Stomach (tissue), 9 donors: ENCODE data around the gene PRKCB. TPM values are rescaled to one million over a fixed set of nuclear protein-coding genes. Genes with fewer than 3 reads are reported as not detected.

Source experiments
- DNase-seq, 2 donors: peaks; one replicate each; pipeline versions ENCODE4 v3.0.0 to v3.0.0-alpha.2; 2013 to 2019
- H3K27ac ChIP-seq, 5 donors: fragments of 200-600 bp in 4 of 5; sonication (generic) in 4 of 5; one replicate each; pipeline ENCODE4 v1.5.1; 2013 to 2019; ENCODE audit warnings: mild to moderate bottlenecking in 1 of 5, moderate library complexity in 1 of 5
- H3K27me3 ChIP-seq, 3 donors: fragments of 200-600 bp; sonication (generic); one replicate each; pipeline ENCODE4 v1.5.1; 2017 to 2019; ENCODE audit warnings: mixed run types in 1 of 3
- H3K36me3 ChIP-seq, 4 donors: fragments of 200-600 bp; sonication (generic); 1 replicate in 3 of 4; 2 replicates in 1 of 4; pipeline ENCODE4 v1.5.1; 2016 to 2019
- H3K4me1 ChIP-seq, 4 donors: fragments of 200-600 bp; sonication (generic); one replicate each; pipeline ENCODE4 v1.5.1; 2016 to 2019
- H3K4me3 ChIP-seq, 4 donors: fragments of 200-600 bp; sonication (generic) in 3 of 4; one replicate each; pipeline ENCODE4 v1.5.1; 2016 to 2019; ENCODE audit warnings: mild to moderate bottlenecking in 1 of 4
- H3K9me3 ChIP-seq, 4 donors: fragments of 200-600 bp; sonication (generic); one replicate each; pipeline ENCODE4 v1.5.1; 2016 to 2019
- EP300 ChIP-seq: sonication (generic); formaldehyde crosslinking; IDR thresholded peaks from one replicate; pipeline ENCODE4 v1.6.1; 2017; ENCODE audit warnings: antibody characterized with exemption
- POLR2A ChIP-seq, 4 donors: fragments of 450-650 bp; IDR thresholded peaks; one replicate each; pipeline ENCODE4 v1.6.1; 2016; ENCODE audit warnings: antibody characterized with exemption in 4 of 4, control low read depth in 2 of 4, mild to moderate bottlenecking in 1 of 4, moderate library complexity in 1 of 4
- POLR2AphosphoS5 ChIP-seq, 3 donors: sonication (generic); formaldehyde crosslinking; IDR thresholded peaks; one replicate each; pipeline ENCODE4 v1.6.1; 2016; ENCODE audit warnings: antibody characterized with exemption in 3 of 3
- WGBS, 5 donors: extraction: QIAGEN DNeasy Blood & Tissue Kit in 3 of 5; methylation state at CpG; one replicate each; pipeline versions ENCODE4 v1.1.5 to v1.1.7; 2013 to 2018; 5-methylcytosine and 5-hydroxymethylcytosine counted together
- intact Hi-C: fragments of 100-400 bp; cut with DNase I; formaldehyde crosslinking; loops from one replicate; pipeline ENCODE4 v1.15.1; 2023; ENCODE audit warnings: low total_unique reads
- polyA plus RNA-seq, 3 donors: library from polyadenylated mRNA; stranded (reverse); fragments of 200-250 nt; gene quantifications; one replicate each; pipeline ENCODE4 v1.2.3, GENCODE V29; 2013
- total RNA-seq, 5 donors: library from RNA; depleted of rRNA; stranded (reverse); fragments of >200 nt; gene quantifications; one replicate each; pipeline versions ENCODE4 v1.1.0 to v1.2.3, GENCODE V29; 2014 to 2016
- TF ChIP-seq, protein P1 (sequence below), 7 experiments: fragments of 450-650 bp in 4 of 7; fragments of 200-600 bp in 3 of 7; sonication (generic) in 3 of 7; IDR thresholded peaks; one replicate each; pipeline ENCODE4 v1.5.1; 2016 to 2019; ENCODE audit warnings: antibody characterized with exemption in 7 of 7, control low read depth in 2 of 7, mild to moderate bottlenecking in 1 of 7
- donor health status: healthy with polysubstance abuse.
- donor health status: Bipolar disorder and iron deficiency.
- donor health status: healthy.

Gene PRKCB
- total and polyA plus RNA-seq, 8 donors, result 1.1 to 49.6 (median 14.7) TPM

DNA sequence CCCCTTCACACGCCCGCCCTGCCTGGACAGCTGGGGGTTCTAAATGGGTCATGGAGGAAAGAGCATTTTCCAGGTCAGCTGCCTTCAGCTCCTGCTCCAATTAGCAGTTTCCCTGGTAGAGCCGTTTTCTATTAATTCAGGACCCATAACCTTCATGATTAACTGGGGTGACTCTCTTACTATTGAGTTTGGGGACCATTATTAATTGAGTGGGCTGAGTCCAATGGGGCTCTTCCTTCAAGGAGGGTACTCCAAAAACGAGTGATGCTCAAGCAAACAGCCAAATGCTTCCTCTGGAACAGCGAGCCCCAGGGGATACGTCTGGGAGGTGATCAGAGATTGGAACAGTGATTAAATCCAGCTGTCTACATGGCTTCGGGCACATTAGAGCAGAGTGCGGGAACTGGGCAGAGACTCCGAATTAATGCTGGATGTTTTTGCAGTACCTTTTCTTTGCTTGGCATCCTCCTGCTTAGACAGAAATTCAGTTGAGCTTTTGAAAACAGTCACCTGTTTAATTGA, 352.3 kb downstream of the PRKCB start:
- Histone ChIP-seq H3K27ac (no peak overlapping the region), H3K4me1 (no peaks in the 10 kb centered on the region), H3K9me3 (peaks cover 0 to 3% (median 0%) of the 10 kb centered on the region in 4 donors), H3K27me3 (peaks cover 0 to 7% (median 0%) of the 10 kb centered on the region in 3 donors), H3K4me3 (no peak overlapping the region), H3K36me3 (peaks cover 6 to 35% (median 20%) of the 10 kb centered on the region in 4 donors)
- intact Hi-C loops, result no loop called here
- WGBS, 5 donors, result 64 to 74% (median 71%) methylated on average over 9 of the region's 9 CpGs
- DNase-seq, result no peak
- TF ChIP-seq EP300, result no peak
- TF ChIP-seq, protein P1, sequence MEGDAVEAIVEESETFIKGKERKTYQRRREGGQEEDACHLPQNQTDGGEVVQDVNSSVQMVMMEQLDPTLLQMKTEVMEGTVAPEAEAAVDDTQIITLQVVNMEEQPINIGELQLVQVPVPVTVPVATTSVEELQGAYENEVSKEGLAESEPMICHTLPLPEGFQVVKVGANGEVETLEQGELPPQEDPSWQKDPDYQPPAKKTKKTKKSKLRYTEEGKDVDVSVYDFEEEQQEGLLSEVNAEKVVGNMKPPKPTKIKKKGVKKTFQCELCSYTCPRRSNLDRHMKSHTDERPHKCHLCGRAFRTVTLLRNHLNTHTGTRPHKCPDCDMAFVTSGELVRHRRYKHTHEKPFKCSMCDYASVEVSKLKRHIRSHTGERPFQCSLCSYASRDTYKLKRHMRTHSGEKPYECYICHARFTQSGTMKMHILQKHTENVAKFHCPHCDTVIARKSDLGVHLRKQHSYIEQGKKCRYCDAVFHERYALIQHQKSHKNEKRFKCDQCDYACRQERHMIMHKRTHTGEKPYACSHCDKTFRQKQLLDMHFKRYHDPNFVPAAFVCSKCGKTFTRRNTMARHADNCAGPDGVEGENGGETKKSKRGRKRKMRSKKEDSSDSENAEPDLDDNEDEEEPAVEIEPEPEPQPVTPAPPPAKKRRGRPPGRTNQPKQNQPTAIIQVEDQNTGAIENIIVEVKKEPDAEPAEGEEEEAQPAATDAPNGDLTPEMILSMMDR (IDR thresholded peaks at IDR 0.05), result no peak
- TF ChIP-seq POLR2AphosphoS5 (IDR thresholded peaks at IDR 0.05), result no peak
- no peak for TF ChIP-seq POLR2A (IDR thresholded peaks at IDR 0.05)

DNA sequence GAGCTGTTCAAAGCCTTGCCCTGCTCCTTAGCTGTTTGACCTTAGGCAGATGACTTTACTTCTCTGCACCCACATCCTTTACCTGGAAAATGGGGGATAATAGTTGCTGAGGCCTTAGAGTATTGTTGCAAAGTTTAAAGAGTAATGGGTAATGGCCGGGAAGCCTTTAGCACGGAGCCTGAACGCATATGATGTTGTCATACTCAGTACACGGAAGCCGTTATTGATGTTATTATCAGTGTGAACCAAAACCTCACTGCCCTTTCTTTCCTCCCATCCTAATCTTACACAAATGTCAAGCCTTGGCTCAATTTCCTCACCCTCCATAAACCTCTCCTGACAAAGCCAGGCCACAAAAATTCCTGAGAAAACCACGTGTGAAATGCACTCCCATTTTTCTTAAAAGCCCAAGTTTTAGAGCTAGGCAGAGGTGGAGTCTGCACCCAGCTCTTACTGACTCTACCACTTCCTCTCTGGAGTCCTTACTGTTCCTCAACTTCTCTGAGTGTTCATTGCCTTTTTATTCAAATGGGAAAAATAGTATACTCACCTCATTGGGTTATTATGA, 353.1 kb downstream of the PRKCB start:
- Histone ChIP-seq H3K27me3 (peaks cover 0 to 7% (median 0%) of the 10 kb centered on the region in 3 donors), H3K4me1 (no peaks in the 10 kb centered on the region), H3K27ac (no peak overlapping the region), H3K36me3 (peaks cover 6 to 35% (median 20%) of the 10 kb centered on the region in 4 donors), H3K4me3 (no peak overlapping the region), H3K9me3 (peaks cover 0 to 1% (median 0%) of the 10 kb centered on the region in 4 donors)
- no peak for TF ChIP-seq POLR2AphosphoS5 (IDR thresholded peaks at IDR 0.05)
- TF ChIP-seq POLR2A (IDR thresholded peaks at IDR 0.05), result no peak
- no peak for TF ChIP-seq EP300
- TF ChIP-seq, protein P1 (IDR thresholded peaks at IDR 0.05), result no peak
- WGBS, 5 donors, result 45 to 63% (median 59%) methylated on average over 6 of the region's 6 CpGs
- intact Hi-C loops, result no loop called here
- DNase-seq, result no peak

DNA sequence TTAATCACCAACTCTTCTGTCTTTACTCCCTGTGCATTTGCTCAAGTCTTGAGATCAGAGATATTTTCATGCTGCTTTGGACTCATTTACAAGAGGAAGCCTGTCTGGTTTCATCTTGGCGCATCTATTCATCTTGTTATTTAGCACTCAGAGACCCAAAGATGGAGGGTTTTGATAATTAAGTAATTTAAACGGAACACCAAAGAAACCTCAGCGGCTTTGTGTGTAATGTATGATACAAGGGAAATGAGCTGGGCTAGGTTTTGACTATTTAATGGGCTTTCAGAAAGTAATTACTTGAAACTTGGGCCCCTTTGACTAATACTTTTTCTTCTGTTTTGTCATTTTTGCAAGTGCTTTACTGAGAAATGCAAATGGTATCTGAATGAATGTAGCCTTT, 354.2 kb downstream of the PRKCB start:
- 66 to 77% (median 73%) methylated on average over 3 of the region's 3 CpGs for whole genome bisulfite sequencing, 5 donors
- no peak for TF ChIP-seq POLR2AphosphoS5 (IDR thresholded peaks at IDR 0.05)
- TF ChIP-seq, protein P1 (IDR thresholded peaks at IDR 0.05), result no peak
- TF ChIP-seq POLR2A (IDR thresholded peaks at IDR 0.05), result no peak
- TF ChIP-seq EP300, result no peak
- intact Hi-C loops, result no loop called here
- no peaks in the 10 kb centered on the region for H3K4me1 ChIP-seq
- H3K27me3 ChIP-seq, result peaks cover 0 to 7% (median 0%) of the 10 kb centered on the region in 3 donors
- peaks cover 6 to 35% (median 20%) of the 10 kb centered on the region in 4 donors for H3K36me3 ChIP-seq
- H3K27ac ChIP-seq, result no peak overlapping the region
- DNase-seq, result no peak
- no peak overlapping the region for H3K4me3 ChIP-seq
- H3K9me3 ChIP-seq, result no peaks in the 10 kb centered on the region

DNA sequence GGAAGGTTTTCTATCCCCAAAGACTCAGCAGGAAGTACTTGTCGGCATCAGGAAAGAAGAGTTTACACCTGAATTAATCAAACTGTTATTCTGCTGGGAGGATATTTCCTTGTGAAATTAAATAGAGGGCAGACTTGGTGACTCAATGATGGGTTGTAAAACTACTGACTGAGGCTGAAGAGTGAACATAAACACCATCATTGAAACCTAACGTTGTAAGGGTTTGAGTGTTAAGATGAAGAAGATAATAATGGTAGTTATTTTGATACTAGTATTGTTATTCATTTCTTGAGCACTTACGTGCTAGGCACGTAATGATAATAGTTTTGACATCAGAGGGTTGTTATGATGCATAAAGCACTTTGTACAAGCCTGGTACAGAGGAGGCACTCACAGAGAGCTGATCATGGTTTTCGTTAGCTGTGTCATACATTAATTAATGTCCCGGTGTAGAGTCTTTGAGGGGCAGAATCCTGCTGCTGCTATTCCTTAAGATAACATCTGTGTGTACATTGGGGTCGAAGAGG, 356.2 kb downstream of the PRKCB start:
- Histone ChIP-seq H3K36me3 (peaks cover 0 to 19% (median 9%) of the 10 kb centered on the region in 4 donors), H3K4me1 (no peaks in the 10 kb centered on the region), H3K9me3 (no peaks in the 10 kb centered on the region), H3K27me3 (no peaks in the 10 kb centered on the region), H3K4me3 (no peak overlapping the region), H3K27ac (no peak overlapping the region)
- intact Hi-C loops, result no loop called here
- WGBS, 5 donors, result 62 to 73% (median 70%) methylated on average over 7 of the region's 7 CpGs
- TF ChIP-seq POLR2AphosphoS5 (IDR thresholded peaks at IDR 0.05) (no peak), POLR2A (IDR thresholded peaks at IDR 0.05) (no peak), EP300 (no peak)
- TF ChIP-seq, protein P1 (IDR thresholded peaks at IDR 0.05), result no peak
- DNase-seq, result no peak
